Islet of Langerhans (tissue), 1 donor: ENCODE measurements around the gene YAP1.
"Not testable (repeated sequence)": the region's sequence is repeated elsewhere in the genome, so short reads cannot be mapped to it uniquely, and the experiment has no call there.

Source experiments
- FAIRE-seq: peaks from one replicate; lab custom pipeline; 2011; peaks lifted over from hg19 to GRCh38; lab: Jason Lieb, UNC

YAP1 gene

DNA sequence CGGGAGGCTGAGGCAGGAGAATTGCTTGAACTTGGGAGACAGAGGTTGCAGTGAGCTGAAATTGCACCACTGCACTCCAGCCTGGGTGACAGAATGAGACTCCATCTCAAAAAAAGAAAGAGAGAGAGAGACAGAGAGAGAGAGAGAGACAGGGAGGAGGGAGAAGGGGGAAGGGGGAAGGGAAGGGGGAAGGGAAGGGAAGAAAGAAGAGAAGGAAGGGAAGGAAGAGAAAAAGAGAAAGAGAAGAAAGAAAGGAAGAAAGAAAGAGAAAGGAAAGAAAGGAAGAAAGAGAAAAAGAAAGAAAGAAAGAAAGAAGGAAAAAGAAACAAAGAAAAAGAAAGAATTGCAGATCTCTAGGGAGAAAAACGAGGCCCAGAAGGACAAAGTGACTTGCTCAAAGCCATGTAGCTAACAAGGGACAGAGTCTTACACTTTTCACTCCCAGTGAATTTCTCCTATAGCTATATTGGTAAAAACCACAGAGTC lies 133.2 kb downstream of the YAP1 start:
- FAIRE-seq: no peak

DNA sequence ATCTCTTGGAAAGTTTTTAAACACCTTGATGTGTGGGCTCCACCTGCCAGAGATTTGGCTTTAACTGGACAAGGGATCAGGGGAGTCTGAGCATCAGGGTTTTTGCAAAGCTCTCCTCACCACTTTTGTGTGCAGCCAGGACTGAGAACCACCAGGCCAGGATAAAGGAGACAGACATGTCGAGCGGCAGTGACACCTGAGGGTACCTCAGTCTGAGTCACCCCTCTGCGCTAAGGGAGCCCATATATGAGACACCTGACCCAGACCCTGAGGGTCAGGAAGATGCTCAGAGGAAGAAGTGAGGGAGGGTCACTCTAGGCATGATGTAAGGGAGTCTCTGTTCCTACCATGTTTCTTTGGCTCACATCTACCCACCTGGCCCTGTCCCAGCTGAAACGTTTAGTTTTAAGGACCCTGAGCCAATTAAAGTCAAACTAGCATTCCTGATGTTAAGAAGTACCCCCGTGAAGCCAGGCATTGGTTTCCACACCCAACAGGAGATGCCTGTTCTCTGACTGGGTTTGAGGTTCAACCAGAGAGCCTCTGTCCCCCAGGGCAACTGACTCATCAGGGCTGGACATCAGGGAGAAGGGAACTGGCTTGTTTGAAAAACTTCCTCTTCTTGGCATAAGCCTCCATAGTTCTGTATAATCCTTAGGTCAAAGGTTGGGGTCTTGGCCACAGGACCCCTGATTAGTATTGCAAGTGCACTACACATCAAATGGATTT lies 134.6 kb downstream of the YAP1 start:
- FAIRE-seq: no peak

GRCh38 chr11:102251423-102251822 lies 141.2 kb downstream of the YAP1 start:
- no peak for FAIRE-seq

- FAIRE-seq: no peak
Observed at GRCh38 chr11:102252339-102252891, 142.2 kb downstream of the YAP1 start.

DNA sequence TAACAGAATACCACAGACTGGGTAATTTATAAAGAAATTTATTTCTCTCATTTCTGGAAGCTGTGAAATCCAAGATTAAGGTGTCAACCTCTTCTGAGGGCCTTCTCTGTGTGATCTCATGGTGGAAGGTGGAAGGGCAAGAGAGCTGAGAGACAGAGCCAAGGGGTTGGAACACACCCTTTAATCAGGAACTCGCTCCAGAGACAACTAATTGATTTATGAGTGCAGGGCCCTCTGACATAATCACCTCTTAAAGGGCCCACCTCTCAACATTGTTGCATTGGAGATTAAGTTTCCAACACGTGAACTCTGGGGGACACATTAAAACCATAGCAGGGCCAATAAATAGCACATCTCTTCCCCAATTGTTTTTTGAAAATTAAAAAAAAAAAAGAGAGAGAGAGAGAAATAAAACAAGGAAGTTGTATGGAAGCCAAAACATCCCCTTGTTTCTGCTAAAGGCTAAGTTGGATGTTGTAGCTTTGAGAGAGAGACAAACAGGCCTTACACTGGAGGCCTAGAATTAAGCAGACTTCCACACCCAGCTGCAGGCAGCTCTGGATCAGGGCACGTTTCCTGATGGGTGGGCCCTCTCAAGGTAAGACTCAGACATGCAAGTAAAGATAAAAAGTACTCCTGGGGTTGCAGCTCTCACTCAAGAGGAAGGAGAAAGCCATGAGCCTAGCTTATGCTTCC lies 142.9 kb downstream of the YAP1 start:
- FAIRE-seq: no peak

- no peak for FAIRE-seq
Observed at GRCh38 chr11:102254047-102254446, 143.8 kb downstream of the YAP1 start.

GRCh38 chr11:102256251-102256650 lies 146.0 kb downstream of the YAP1 start:
- no peak for FAIRE-seq

- no peak for FAIRE-seq
Observed at GRCh38 chr11:102260241-102260640, 150.0 kb downstream of the YAP1 start.

- FAIRE-seq: no peak
Observed at GRCh38 chr11:102263379-102264003, 153.2 kb downstream of the YAP1 start.

DNA sequence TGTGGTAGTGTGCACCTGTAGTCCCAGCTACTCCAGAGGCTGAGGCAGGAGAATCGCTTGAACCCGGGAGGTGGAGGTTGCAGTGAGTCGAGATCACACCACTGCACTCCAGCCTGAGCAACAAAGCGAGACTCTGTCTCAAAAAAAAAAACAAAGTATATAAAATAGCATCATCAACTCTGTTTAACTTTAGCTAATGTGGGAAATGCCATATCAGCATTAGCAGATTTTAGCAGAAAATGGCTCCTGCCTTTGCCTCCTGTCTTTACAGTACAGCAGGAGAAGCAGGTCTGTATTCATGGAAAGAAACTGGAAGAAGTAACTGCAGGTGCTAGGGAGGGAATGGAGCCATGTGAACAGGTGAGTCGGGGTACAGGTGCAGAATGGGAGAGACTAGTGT lies 154.5 kb downstream of the YAP1 start:
- not testable (repeated sequence) for FAIRE-seq

DNA sequence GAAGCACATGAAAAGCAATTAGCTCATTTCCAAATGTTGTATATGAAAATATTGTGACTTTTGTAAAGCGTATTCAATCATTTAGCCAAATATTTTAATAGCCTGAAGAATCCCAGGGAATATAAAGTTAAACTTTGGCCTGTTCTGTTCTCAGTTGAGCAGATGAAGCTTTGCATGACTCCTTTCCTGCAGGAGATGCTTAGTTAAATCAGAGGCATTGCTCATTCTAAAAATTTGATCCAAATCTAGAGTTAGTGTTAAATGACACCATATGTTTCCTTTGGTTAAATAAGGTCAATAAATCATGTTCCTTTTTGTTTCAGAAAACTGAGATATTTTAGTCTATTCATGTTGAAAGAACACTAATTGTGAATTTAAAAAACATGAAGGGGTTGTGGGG lies 155.9 kb downstream of the YAP1 start:
- no peak for FAIRE-seq

DNA sequence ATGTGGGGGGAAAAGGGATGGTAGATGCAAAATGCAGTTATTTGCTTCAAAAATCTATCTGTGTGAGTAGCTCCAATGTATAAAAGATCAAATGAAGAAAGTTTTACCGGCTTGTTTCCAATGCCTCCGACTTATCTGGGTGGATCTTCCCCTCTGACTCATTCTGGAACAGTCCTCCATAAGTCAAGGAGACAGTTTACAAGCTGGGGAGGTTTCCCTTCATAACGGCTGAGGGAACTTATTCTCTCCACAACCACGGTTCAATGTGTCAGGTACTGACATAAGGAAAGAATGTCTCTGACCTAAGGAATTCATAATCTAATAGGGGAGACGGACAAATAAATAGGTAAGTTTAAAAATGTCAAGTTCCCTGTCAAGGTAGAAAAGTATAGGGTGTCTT lies 157.4 kb downstream of the YAP1 start:
- FAIRE-seq: no peak

- no peak for FAIRE-seq
Observed at GRCh38 chr11:102268083-102268984, 158.1 kb downstream of the YAP1 start.

GRCh38 chr11:102268985-102269470 lies 158.8 kb downstream of the YAP1 start:
- no peak for FAIRE-seq

- FAIRE-seq: no peak
Observed at GRCh38 chr11:102269927-102270326, 159.7 kb downstream of the YAP1 start.

DNA sequence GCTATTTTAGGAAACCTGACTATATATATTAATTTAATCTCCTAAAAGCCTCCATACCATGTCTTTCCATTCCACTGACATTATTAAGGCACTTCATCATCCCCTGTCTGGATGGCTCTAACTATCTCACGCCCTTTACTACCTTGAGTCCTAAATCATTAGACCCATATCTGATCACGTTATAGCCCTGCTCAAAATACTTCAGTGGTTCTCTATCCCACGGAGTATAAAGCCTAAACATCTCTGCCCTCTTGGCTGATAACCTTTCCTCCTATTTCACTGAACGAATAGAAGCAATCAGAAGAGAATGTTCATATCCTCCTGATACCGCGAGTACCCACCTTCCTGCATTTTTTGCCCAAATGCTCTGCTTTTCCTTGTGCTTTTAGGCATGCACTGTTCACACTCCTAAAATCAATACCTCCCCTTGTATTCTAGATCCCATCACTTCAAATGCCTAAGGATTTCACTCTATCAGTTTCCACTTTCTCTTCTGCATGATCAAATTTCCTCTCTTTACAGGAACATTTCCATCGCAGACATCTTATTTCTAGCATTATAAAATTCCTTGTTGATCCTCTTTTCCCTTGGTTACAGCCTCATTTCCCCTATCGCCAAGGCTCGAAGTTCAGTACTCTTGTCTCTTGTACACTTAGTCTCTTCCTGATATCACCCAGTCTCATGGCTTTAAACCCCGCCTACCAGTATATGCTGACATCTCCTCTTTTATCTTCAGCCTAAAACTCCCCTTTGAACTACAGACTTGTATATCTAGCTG lies 162.0 kb downstream of the YAP1 start:
- no peak for FAIRE-seq

GRCh38 chr11:102274628-102275027 lies 164.4 kb downstream of the YAP1 start:
- no peak for FAIRE-seq

- FAIRE-seq: no peak
Observed at GRCh38 chr11:102276362-102276761, 166.1 kb downstream of the YAP1 start.

GRCh38 chr11:102276783-102277182 lies 166.5 kb downstream of the YAP1 start:
- FAIRE-seq: no peak

GRCh38 chr11:102279641-102280170 lies 169.5 kb downstream of the YAP1 start:
- no peak for FAIRE-seq
